ENCODE results near the gene TCN2. TPM values are rescaled to one million over a fixed set of nuclear protein-coding genes. Genes with fewer than 3 reads are reported as not detected.
A peak's percentile ranks its signal among the peaks of the same experiment; 100 is the strongest.
"Not testable (repeated sequence)": the region's sequence is repeated elsewhere in the genome, so short reads cannot be mapped to it uniquely, and the experiment has no call there.

TCN2 gene
- total and polyA plus RNA-seq, 2 experiments from 2014 or later = 6.1 to 7.8 TPM

- Histone ChIP-seq H3K27me3 (no peaks in the 10 kb centered on the region), H3K4me1 (ENCODE audit: low read depth) (no peaks in the 10 kb centered on the region), H3K36me3 (no peaks in the 10 kb centered on the region), H3K9me3 (ENCODE audit: low read depth) (no peaks in the 10 kb centered on the region), H3K27ac (no peak overlapping the region), H3K4me3 (no peak overlapping the region)
- no peak for TF ChIP-seq CTCF (IDR thresholded peaks at IDR 0.05; ENCODE audit: low read depth, low read length)
- no peak for DNase-seq (ENCODE audit: low read depth in 1 of 2, low spot score in 1 of 2)
Measured at GRCh38 chr22:30562366-30562765, 44.6 kb upstream of the TCN2 start.

- Histone ChIP-seq H3K4me1 (ENCODE audit: low read depth) (no peaks in the 10 kb centered on the region), H3K9me3 (ENCODE audit: low read depth) (no peaks in the 10 kb centered on the region), H3K27ac (no peak overlapping the region), H3K36me3 (no peaks in the 10 kb centered on the region), H3K27me3 (no peaks in the 10 kb centered on the region), H3K4me3 (no peak overlapping the region)
- DNase-seq (ENCODE audit: low read depth in 1 of 2, low spot score in 1 of 2) = no peak
- no peak for TF ChIP-seq CTCF (IDR thresholded peaks at IDR 0.05; ENCODE audit: low read depth, low read length)
Measured at GRCh38 chr22:30564045-30564760, 42.8 kb upstream of the TCN2 start.

- Histone ChIP-seq H3K4me1 (ENCODE audit: low read depth) (no peaks in the 10 kb centered on the region), H3K27ac (no peak overlapping the region), H3K9me3 (ENCODE audit: low read depth) (no peaks in the 10 kb centered on the region), H3K4me3 (no peak overlapping the region), H3K36me3 (no peaks in the 10 kb centered on the region), H3K27me3 (no peaks in the 10 kb centered on the region)
- no peak for TF ChIP-seq CTCF (IDR thresholded peaks at IDR 0.05; ENCODE audit: low read depth, low read length)
- no peak for DNase-seq (ENCODE audit: low read depth in 1 of 2, low spot score in 1 of 2)
Measured at GRCh38 chr22:30564761-30565119, 42.2 kb upstream of the TCN2 start.

GRCh38 chr22:30565341-30565740 lies 41.6 kb upstream of the TCN2 start:
- Histone ChIP-seq H3K9me3 (ENCODE audit: low read depth) (no peaks in the 10 kb centered on the region), H3K27me3 (no peaks in the 10 kb centered on the region), H3K4me3 (no peak overlapping the region), H3K27ac (no peak overlapping the region), H3K36me3 (no peaks in the 10 kb centered on the region), H3K4me1 (ENCODE audit: low read depth) (no peaks in the 10 kb centered on the region)
- no peak for TF ChIP-seq CTCF (IDR thresholded peaks at IDR 0.05; ENCODE audit: low read depth, low read length)
- DNase-seq (ENCODE audit: low read depth in 1 of 2, low spot score in 1 of 2) = peak in 1 of 2 donors; percentile 39

GRCh38 chr22:30566125-30566524 lies 40.8 kb upstream of the TCN2 start:
- no peak for DNase-seq (ENCODE audit: low read depth in 1 of 2, low spot score in 1 of 2)
- no peaks in the 10 kb centered on the region for H3K36me3 ChIP-seq
- H3K27me3 ChIP-seq = no peaks in the 10 kb centered on the region
- H3K4me1 ChIP-seq (ENCODE audit: low read depth) = no peaks in the 10 kb centered on the region
- H3K4me3 ChIP-seq = no peak overlapping the region
- no peak overlapping the region for H3K27ac ChIP-seq
- H3K9me3 ChIP-seq (ENCODE audit: low read depth) = no peaks in the 10 kb centered on the region
- TF ChIP-seq CTCF (IDR thresholded peaks at IDR 0.05; ENCODE audit: low read depth, low read length) = no peak

- not testable (repeated sequence) for H3K9me3 ChIP-seq (ENCODE audit: low read depth); H3K4me3 ChIP-seq; H3K27ac ChIP-seq; H3K4me1 ChIP-seq (ENCODE audit: low read depth); H3K27me3 ChIP-seq; DNase-seq (ENCODE audit: low read depth in 1 of 2, low spot score in 1 of 2); H3K36me3 ChIP-seq
Measured at GRCh38 chr22:30567277-30567676, 39.7 kb upstream of the TCN2 start.
